ENCODE data around the gene HOGA1.

The HOGA1 gene

DNA sequence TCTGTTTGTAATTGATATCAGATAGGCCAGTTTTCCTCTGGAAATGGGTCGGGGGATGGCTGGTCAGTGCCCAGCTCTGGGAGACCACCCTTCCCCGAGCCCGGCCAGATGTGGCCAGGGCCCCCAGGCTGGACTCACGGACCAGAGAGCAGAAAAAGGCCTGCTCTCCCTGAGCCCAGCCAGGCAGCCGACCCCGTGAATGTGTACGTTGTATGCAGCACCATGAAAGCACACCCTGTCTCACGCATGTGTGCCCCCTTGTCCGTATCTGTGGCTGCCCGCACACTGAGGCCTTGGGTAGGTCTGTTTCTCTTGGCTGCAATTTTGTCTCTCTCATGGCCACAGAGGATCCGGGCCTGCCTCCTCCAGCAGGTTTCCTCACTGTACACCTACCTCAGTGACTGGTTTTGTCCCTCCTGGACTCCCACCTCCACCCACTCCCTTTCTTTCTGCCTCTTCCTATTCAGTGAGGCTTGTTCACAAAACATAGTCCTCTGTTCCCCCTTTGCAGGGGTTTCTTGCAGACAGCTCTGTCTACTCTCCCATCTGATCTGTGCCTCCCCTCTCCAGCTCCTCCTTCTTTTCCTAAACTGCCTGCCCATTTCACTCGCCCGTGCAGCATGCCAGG is 35.2 kb upstream of the HOGA1 start:
- Histone ChIP-seq H3K27ac (replicated peaks) (no peak overlapping the region), H3K27me3 (ENCODE audit: insufficient read depth, poor library complexity, severe bottlenecking) (no peaks in the 10 kb centered on the region), H3K4me3 (replicated peaks; ENCODE audit: insufficient read depth, low read length) (no peak overlapping the region)
- TF ChIP-seq, protein P1, sequence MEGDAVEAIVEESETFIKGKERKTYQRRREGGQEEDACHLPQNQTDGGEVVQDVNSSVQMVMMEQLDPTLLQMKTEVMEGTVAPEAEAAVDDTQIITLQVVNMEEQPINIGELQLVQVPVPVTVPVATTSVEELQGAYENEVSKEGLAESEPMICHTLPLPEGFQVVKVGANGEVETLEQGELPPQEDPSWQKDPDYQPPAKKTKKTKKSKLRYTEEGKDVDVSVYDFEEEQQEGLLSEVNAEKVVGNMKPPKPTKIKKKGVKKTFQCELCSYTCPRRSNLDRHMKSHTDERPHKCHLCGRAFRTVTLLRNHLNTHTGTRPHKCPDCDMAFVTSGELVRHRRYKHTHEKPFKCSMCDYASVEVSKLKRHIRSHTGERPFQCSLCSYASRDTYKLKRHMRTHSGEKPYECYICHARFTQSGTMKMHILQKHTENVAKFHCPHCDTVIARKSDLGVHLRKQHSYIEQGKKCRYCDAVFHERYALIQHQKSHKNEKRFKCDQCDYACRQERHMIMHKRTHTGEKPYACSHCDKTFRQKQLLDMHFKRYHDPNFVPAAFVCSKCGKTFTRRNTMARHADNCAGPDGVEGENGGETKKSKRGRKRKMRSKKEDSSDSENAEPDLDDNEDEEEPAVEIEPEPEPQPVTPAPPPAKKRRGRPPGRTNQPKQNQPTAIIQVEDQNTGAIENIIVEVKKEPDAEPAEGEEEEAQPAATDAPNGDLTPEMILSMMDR (IDR thresholded peaks at IDR 0.05; ENCODE audit: insufficient read depth, low read length) = no peak
- no peak for TF ChIP-seq SPI1 (IDR thresholded peaks at IDR 0.05; ENCODE audit: borderline replicate concordance, low read depth)
- TF ChIP-seq GABPA (IDR thresholded peaks at IDR 0.05; ENCODE audit: low read depth) = no peak
- TF ChIP-seq POLR2AphosphoS5 (IDR thresholded peaks at IDR 0.05; ENCODE audit: low read depth) = no peak
- TF ChIP-seq, protein P2, sequence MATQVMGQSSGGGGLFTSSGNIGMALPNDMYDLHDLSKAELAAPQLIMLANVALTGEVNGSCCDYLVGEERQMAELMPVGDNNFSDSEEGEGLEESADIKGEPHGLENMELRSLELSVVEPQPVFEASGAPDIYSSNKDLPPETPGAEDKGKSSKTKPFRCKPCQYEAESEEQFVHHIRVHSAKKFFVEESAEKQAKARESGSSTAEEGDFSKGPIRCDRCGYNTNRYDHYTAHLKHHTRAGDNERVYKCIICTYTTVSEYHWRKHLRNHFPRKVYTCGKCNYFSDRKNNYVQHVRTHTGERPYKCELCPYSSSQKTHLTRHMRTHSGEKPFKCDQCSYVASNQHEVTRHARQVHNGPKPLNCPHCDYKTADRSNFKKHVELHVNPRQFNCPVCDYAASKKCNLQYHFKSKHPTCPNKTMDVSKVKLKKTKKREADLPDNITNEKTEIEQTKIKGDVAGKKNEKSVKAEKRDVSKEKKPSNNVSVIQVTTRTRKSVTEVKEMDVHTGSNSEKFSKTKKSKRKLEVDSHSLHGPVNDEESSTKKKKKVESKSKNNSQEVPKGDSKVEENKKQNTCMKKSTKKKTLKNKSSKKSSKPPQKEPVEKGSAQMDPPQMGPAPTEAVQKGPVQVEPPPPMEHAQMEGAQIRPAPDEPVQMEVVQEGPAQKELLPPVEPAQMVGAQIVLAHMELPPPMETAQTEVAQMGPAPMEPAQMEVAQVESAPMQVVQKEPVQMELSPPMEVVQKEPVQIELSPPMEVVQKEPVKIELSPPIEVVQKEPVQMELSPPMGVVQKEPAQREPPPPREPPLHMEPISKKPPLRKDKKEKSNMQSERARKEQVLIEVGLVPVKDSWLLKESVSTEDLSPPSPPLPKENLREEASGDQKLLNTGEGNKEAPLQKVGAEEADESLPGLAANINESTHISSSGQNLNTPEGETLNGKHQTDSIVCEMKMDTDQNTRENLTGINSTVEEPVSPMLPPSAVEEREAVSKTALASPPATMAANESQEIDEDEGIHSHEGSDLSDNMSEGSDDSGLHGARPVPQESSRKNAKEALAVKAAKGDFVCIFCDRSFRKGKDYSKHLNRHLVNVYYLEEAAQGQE (IDR thresholded peaks at IDR 0.05; ENCODE audit: insufficient replicate concordance, low read depth) = no peak
- no peak for DNase-seq (ENCODE audit: low read depth in 1 of 2, low spot score in 1 of 2)

DNA sequence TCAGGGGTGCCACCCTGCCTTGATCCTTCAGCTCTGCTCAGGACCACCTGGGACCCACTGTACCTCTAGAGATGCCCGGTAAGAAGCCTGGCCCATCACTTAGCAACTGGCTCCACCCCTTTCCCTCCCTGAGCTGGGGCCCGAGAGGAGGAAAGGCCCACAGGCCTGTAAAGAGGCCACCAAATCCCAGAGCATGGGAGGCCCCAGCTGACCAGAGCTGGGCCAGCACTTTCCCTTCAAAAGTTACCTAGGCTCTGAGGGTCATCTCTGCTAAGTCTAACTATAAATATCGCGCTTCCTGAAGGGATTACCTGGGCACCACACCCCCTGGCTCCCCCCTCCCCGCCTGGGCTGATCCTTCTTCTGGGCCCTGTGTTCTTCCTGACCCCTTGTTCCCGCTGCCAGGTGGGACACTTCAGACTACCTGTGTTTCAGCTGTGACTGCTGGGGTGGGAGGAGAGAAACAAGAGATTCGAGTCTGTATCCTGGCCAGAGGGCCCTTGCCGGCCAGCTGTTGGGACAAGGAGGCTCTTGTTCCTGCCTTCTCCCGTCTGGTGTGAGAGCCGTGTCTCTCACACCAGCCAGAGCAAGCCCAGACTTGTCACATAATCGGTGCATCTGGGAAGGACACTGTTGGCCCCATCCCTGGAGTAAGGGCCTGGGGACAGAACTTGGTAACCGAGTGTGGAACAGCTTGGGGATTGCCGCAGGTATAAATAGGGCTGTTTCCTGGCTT is 34.4 kb upstream of the HOGA1 start:
- Histone ChIP-seq H3K27me3 (ENCODE audit: insufficient read depth, poor library complexity, severe bottlenecking) (no peaks in the 10 kb centered on the region), H3K4me3 (replicated peaks; ENCODE audit: insufficient read depth, low read length) (no peak overlapping the region), H3K27ac (replicated peaks) (no peak overlapping the region)
- DNase-seq (ENCODE audit: low read depth in 1 of 2, low spot score in 1 of 2) = no peak
- no peak for TF ChIP-seq POLR2AphosphoS5 (IDR thresholded peaks at IDR 0.05; ENCODE audit: low read depth)
- TF ChIP-seq GABPA (IDR thresholded peaks at IDR 0.05; ENCODE audit: low read depth) = no peak
- TF ChIP-seq, protein P1 (IDR thresholded peaks at IDR 0.05; ENCODE audit: insufficient read depth, low read length) = no peak
- no peak for TF ChIP-seq SPI1 (IDR thresholded peaks at IDR 0.05; ENCODE audit: borderline replicate concordance, low read depth)
- TF ChIP-seq, protein P2 (IDR thresholded peaks at IDR 0.05; ENCODE audit: insufficient replicate concordance, low read depth) = no peak

DNA sequence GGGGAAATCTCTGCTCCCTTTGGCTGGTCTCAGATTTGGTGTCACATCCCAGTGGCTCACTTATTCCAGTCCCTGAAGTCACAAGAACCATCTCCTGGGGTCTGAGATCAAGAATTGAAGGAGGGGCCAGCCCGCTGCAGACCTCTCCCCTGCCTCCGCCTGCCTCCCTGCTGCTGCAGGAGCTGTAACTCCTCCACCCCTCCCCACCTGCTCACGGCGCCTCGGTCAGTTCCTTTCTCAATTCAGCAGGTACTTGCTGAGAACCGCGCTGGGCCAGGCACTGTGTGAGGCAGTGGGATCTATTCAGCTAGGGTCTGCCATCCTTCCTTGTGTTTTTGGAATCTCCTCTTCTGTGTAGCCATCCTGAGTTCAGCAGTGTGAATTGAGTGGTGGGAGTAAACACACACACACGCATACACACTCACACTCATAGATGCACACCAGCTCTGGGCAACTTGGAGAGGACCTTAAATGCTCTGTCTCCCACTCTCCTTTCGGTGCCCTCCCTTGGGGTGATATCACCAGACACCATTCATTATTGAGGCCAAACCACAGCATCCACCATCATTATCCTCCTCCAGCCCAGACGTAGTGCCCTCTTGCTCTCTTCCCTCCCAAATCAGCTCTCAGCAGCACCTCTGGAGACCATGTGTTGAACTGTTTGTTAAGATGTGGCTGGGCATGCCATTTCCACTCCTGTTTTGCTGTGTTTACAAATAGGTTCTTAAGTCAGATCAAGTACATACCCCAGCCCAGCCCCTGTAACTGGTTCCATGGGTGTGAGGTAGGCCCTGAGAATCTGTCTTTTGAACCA is 33.6 kb upstream of the HOGA1 start:
- no peak overlapping the region for H3K4me3 ChIP-seq (replicated peaks; ENCODE audit: insufficient read depth, low read length)
- no peak overlapping the region for H3K27ac ChIP-seq (replicated peaks)
- no peak for DNase-seq (ENCODE audit: low read depth in 1 of 2, low spot score in 1 of 2)
- TF ChIP-seq, protein P2 (IDR thresholded peaks at IDR 0.05; ENCODE audit: insufficient replicate concordance, low read depth) = no peak
- no peak for TF ChIP-seq GABPA (IDR thresholded peaks at IDR 0.05; ENCODE audit: low read depth)
- TF ChIP-seq SPI1 (IDR thresholded peaks at IDR 0.05; ENCODE audit: borderline replicate concordance, low read depth) = no peak
- no peak for TF ChIP-seq POLR2AphosphoS5 (IDR thresholded peaks at IDR 0.05; ENCODE audit: low read depth)
- TF ChIP-seq, protein P1 (IDR thresholded peaks at IDR 0.05; ENCODE audit: insufficient read depth, low read length) = no peak
- H3K27me3 ChIP-seq (ENCODE audit: insufficient read depth, poor library complexity, severe bottlenecking) = no peaks in the 10 kb centered on the region

All from HL-60 (cell line).